IMR-90 (cell line): ENCODE measurements around the gene TUB. TPM values are rescaled to one million over a fixed set of nuclear protein-coding genes. Genes with fewer than 3 reads are reported as not detected.

Experiments used
- ATAC-seq: fragments of 200-7000 bp; cut with Tn5 transposase; 2 replicates; pipeline ENCODE4 v1.9.1; 2020; ENCODE audit warnings: low read depth, mild to moderate bottlenecking, moderate library complexity
- BruUV-seq: library from RNA; stranded (reverse); fragments of 400-500 nt; replicated peaks from 2 replicates; lab custom pipeline; 2021; lab: Mats Ljungman, UMichigan
- CTCF ChIA-PET: fragments of 300-600 bp; formaldehyde crosslinking; extraction: SDS; loops from one replicate; lab custom pipeline; 2021; ENCODE audit warnings: antibody characterized with exemption; lab: Yijun Ruan, JAX
- POLR2A ChIA-PET: fragments of 300-600 bp; sonication (Branson Sonifier 250); formaldehyde crosslinking; loops from one replicate; lab custom pipeline; 2022; ENCODE audit warnings: antibody characterized with exemption; ENCODE audit not compliant: unreplicated experiment; lab: Charles Lee
- DNase-seq: peaks from one replicate; pipeline ENCODE4 v3.0.0; 2013
- H2AFZ ChIP-seq: replicated peaks from 2 replicates; pipeline ENCODE3; 2013; ENCODE audit warnings: low read length, mild to moderate bottlenecking; ENCODE audit not compliant: poor library complexity
- H2AK5ac ChIP-seq: 2 replicates; pipeline ENCODE4 v1.6.1; 2013; ENCODE audit warnings: low read depth, low read length, inconsistent platforms
- H2AK9ac ChIP-seq: replicated peaks from 2 replicates; pipeline ENCODE3; 2013; ENCODE audit warnings: mild to moderate bottlenecking, low read depth, low read length, moderate library complexity; ENCODE audit not compliant: poor library complexity
- H2BK120ac ChIP-seq: 2 replicates; pipeline ENCODE4 v1.6.1; 2013; ENCODE audit warnings: low read depth, low read length, inconsistent platforms
- H2BK15ac ChIP-seq: 3 replicates; pipeline ENCODE4 v1.6.1; 2013; ENCODE audit warnings: low read depth, low read length, inconsistent platforms
- H2BK20ac ChIP-seq: 2 replicates; pipeline ENCODE4 v1.6.1; 2013; ENCODE audit warnings: low read depth, mild to moderate bottlenecking, inconsistent platforms, low read length, moderate library complexity
- H2BK5ac ChIP-seq: 2 replicates; pipeline ENCODE4 v1.6.1; 2013; ENCODE audit warnings: mild to moderate bottlenecking, low read depth, low read length, inconsistent platforms; ENCODE audit not compliant: poor library complexity, severe bottlenecking
- H3K14ac ChIP-seq: replicated peaks from 2 replicates; pipeline ENCODE4 v1.6.1; 2013; ENCODE audit warnings: low read depth, low read length, inconsistent platforms
- H3K18ac ChIP-seq: 2 replicates; pipeline ENCODE4 v1.6.1; 2013; ENCODE audit warnings: low read depth, low read length, control low read depth
- H3K23ac ChIP-seq: 2 replicates; pipeline ENCODE4 v1.6.1; 2013; ENCODE audit warnings: low read depth, low read length, inconsistent platforms
- H3K27ac ChIP-seq: 2 replicates; pipeline ENCODE4 v1.5.1; 2013; ENCODE audit warnings: mild to moderate bottlenecking, control low read depth, low read length; ENCODE audit not compliant: insufficient read depth
- H3K27me3 ChIP-seq: 2 replicates; pipeline ENCODE4 v1.6.1; 2013; ENCODE audit warnings: low read length; ENCODE audit not compliant: control insufficient read depth, insufficient read depth
- H3K36me3 ChIP-seq: 2 replicates; pipeline ENCODE4 v1.6.1; 2013; ENCODE audit warnings: low read length, mixed read lengths; ENCODE audit not compliant: control insufficient read depth, insufficient read depth
- H3K4ac ChIP-seq: 2 replicates; pipeline ENCODE4 v1.6.1; 2013; ENCODE audit warnings: low read depth, low read length, inconsistent platforms
- H3K4me1 ChIP-seq: 2 replicates; pipeline ENCODE4 v1.6.1; 2013; ENCODE audit warnings: low read length, mixed read lengths; ENCODE audit not compliant: control insufficient read depth, insufficient read depth
- H3K4me2 ChIP-seq: 2 replicates; pipeline ENCODE4 v1.6.1; 2013; ENCODE audit warnings: low read depth, mild to moderate bottlenecking, control low read depth, low read length, moderate library complexity
- H3K4me3 ChIP-seq: 2 replicates; pipeline ENCODE4 v1.5.1; 2013; ENCODE audit warnings: low read depth, mild to moderate bottlenecking, control low read depth, low read length, moderate library complexity; ENCODE audit not compliant: insufficient read depth
- H3K56ac ChIP-seq: 2 replicates; pipeline ENCODE4 v1.6.1; 2013; ENCODE audit warnings: low read length, inconsistent platforms; ENCODE audit not compliant: insufficient read depth; ENCODE audit errors: extremely low read depth
- H3K79me1 ChIP-seq, 2 experiments: 2 replicates each; pipeline ENCODE4 v1.6.1; 2013; ENCODE audit warnings: low read length in 2 of 2, inconsistent platforms in 1 of 2, low read depth in 1 of 2
- H3K9ac ChIP-seq: 2 replicates; pipeline ENCODE4 v1.6.1; 2013; ENCODE audit warnings: low read depth, low read length, control low read depth
- H3K9me1 ChIP-seq: 2 replicates; pipeline ENCODE4 v1.6.1; 2013; ENCODE audit warnings: low read length, inconsistent platforms; ENCODE audit not compliant: insufficient read depth
- H3K9me3 ChIP-seq: 2 replicates; pipeline ENCODE4 v1.6.1; 2013; ENCODE audit warnings: low read length; ENCODE audit not compliant: control insufficient read depth, insufficient read depth
- H4K20me1 ChIP-seq: 2 replicates; pipeline ENCODE4 v1.6.1; 2013; ENCODE audit warnings: low read length, inconsistent platforms; ENCODE audit not compliant: insufficient read depth
- H4K5ac ChIP-seq: 2 replicates; pipeline ENCODE4 v1.6.1; 2013; ENCODE audit warnings: mild to moderate bottlenecking, low read depth, low read length, control low read depth
- H4K8ac ChIP-seq, 2 experiments: 2 replicates each; pipeline ENCODE4 v1.6.1; 2013; ENCODE audit warnings: low read depth in 2 of 2, low read length in 2 of 2, control low read depth in 1 of 2, inconsistent platforms in 1 of 2
- H4K91ac ChIP-seq: 2 replicates; pipeline ENCODE4 v1.6.1; 2013; ENCODE audit warnings: low read depth, low read length, inconsistent platforms; ENCODE audit not compliant: insufficient read depth
- CHD1 ChIP-seq: IDR thresholded peaks from 2 replicates; pipeline ENCODE4 v1.6.1; 2012; ENCODE audit warnings: low read depth, low read length, improper control_type of control experiment
- MAZ ChIP-seq: IDR thresholded peaks from 2 replicates; pipeline ENCODE4 v1.6.1; 2012; ENCODE audit warnings: low read depth, mild to moderate bottlenecking, low read length, improper control_type of control experiment, moderate library complexity, borderline replicate concordance
- MXI1 ChIP-seq: IDR thresholded peaks from 2 replicates; pipeline ENCODE4 v1.6.1; 2012; ENCODE audit warnings: low read depth, mild to moderate bottlenecking, low read length, moderate library complexity, borderline replicate concordance
- NFE2L2 ChIP-seq: fragments of 150-350 bp; IDR thresholded peaks from 2 replicates; pipeline ENCODE4 v1.6.1; 2016; ENCODE audit warnings: low read depth, mild to moderate bottlenecking, low read length
- POLR2A ChIP-seq: IDR thresholded peaks from 2 replicates; pipeline ENCODE4 v1.6.1; 2012; ENCODE audit warnings: mild to moderate bottlenecking, low read depth, low read length
- SMC3 ChIP-seq: fragments of 150-350 bp; IDR thresholded peaks from 2 replicates; pipeline ENCODE4 v1.6.1; 2016; ENCODE audit warnings: low read depth, mild to moderate bottlenecking, antibody characterized with exemption, low read length, moderate library complexity
- WGBS, 2 experiments: methylation state at CpG; one replicate each; pipeline versions ENCODE4 v1.1.5 to v1.1.7; 2013; ENCODE audit warnings: missing lambda C conversion rate in 2 of 2; ENCODE audit not compliant: insufficient read length in 1 of 2; ENCODE audit errors: extremely low coverage in 2 of 2; 5-methylcytosine and 5-hydroxymethylcytosine counted together
- dilution Hi-C: fragments of 300-500 bp; cut with HindIII; formaldehyde crosslinking; loops from one replicate; pipeline ENCODE4 v1.14.3; 2018; ENCODE audit warnings: low sequenced_read_pairs; ENCODE audit not compliant: unreplicated experiment
- in situ Hi-C: fragments of 300-500 bp; cut with MboI; formaldehyde crosslinking; loops from 3 replicates; pipeline ENCODE4 v1.14.3; 2019; ENCODE audit warnings: low sequenced_read_pairs, inconsistent platforms, mixed read lengths
- intact Hi-C: fragments of 100-400 bp; cut with micrococcal nuclease; formaldehyde crosslinking; loops from 2 replicates; pipeline ENCODE4 v1.10.0; 2022
- polyA plus RNA-seq, 3 experiments: library from polyadenylated mRNA; depleted of rRNA; stranded (reverse); fragments of >200 nt; gene quantifications; 2 replicates each; pipeline ENCODE4 v1.2.3, GENCODE V29; 2012; ENCODE audit warnings: low replicate concordance in 1 of 3
- total RNA-seq: library from RNA; depleted of rRNA; stranded (reverse); fragments of >200 nt; gene quantifications from 2 replicates; pipeline ENCODE4 v1.2.3, GENCODE V29; 2012
- TF ChIP-seq, protein P1 (sequence below): conservative IDR thresholded peaks from 2 replicates; pipeline ENCODE4 v1.5.1; 2012; ENCODE audit warnings: mild to moderate bottlenecking, low read depth, low read length, improper control_type of control experiment
- TF ChIP-seq, protein P2 (sequence below): fragments of 150-350 bp; IDR thresholded peaks from 2 replicates; pipeline ENCODE4 v1.6.1; 2016; ENCODE audit warnings: low read depth, mild to moderate bottlenecking, low read length, moderate library complexity, borderline replicate concordance
- TF ChIP-seq, protein P3 (sequence below): fragments of 150-350 bp; IDR thresholded peaks from 2 replicates; pipeline ENCODE4 v1.6.1; 2017; ENCODE audit warnings: mild to moderate bottlenecking, antibody characterized with exemption, low read length, low read depth

The TUB gene
- total and polyA plus RNA-seq, 2 of the 4 experiments (the other 2 are of a cell fraction) = 11.8 to 12.9 TPM

DNA sequence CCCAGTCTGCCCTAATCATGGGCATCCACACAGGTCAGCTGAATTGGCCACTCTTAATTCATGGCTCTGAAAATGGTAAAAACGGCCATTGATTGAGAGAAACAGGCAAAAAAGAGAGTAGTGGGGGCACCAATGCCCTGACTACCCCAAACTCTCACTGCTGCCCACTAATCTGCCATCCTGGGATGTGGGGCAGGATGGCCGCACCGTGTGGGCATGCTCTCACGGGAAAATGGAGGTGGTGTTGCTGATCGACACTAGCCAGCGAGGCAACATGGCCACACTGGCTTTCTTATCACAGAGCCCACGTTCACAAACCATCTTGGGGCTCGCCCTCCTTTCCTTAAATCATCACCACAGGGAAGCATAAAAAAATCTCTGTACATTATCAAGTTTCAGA, 11.2 kb upstream of the TUB start:
- DNase-seq (no peak), ATAC-seq (no peak)
- Histone ChIP-seq H3K36me3 (no peaks in the 10 kb centered on the region), H2BK15ac (peak overlapping the region; percentile 58; the same call in 1 of the 3 replicates), H2BK120ac (peak overlapping the region; percentile 64), H2AK9ac (peak overlapping the region; percentile 79), H3K14ac (peak overlapping the region; percentile 72; the same call in 1 of the 2 replicates), H2BK5ac (no peak overlapping the region), H4K8ac (no peak overlapping the region), H3K18ac (peak overlapping the region; percentile 28; the same call in 1 of the 2 replicates), H4K91ac (no peak overlapping the region), H2BK20ac (no peak overlapping the region), H2AK5ac (peak overlapping the region; percentile 82), H3K9ac (no peak overlapping the region), H2AFZ (peak overlapping the region; percentile 74), H3K9me3 (no peaks in the 10 kb centered on the region), H3K27me3 (peaks cover 12% of the 10 kb centered on the region; the same call in 1 of the 2 replicates), H3K56ac (no peak overlapping the region), H4K20me1 (peaks cover 6% of the 10 kb centered on the region), H3K23ac (0 out of 2 replicates have a peak overlapping the region, but pooled peaks have one; percentile 33), H3K4me2 (no peak overlapping the region), H4K5ac (no peak overlapping the region), H3K79me1 (no peaks in the 10 kb centered on the region), H3K4ac (peak overlapping the region; percentile 86), H3K4me1 (peaks cover 12% of the 10 kb centered on the region), H3K9me1 (peaks cover 10% of the 10 kb centered on the region), H3K4me3 (no peak overlapping the region), H3K27ac (no peak overlapping the region)
- TF ChIP-seq NFE2L2 (no peak), POLR2A (no peak), MAZ (no peak), CHD1 (no peak), SMC3 (no peak), MXI1 (no peak)
- TF ChIP-seq, protein P1, sequence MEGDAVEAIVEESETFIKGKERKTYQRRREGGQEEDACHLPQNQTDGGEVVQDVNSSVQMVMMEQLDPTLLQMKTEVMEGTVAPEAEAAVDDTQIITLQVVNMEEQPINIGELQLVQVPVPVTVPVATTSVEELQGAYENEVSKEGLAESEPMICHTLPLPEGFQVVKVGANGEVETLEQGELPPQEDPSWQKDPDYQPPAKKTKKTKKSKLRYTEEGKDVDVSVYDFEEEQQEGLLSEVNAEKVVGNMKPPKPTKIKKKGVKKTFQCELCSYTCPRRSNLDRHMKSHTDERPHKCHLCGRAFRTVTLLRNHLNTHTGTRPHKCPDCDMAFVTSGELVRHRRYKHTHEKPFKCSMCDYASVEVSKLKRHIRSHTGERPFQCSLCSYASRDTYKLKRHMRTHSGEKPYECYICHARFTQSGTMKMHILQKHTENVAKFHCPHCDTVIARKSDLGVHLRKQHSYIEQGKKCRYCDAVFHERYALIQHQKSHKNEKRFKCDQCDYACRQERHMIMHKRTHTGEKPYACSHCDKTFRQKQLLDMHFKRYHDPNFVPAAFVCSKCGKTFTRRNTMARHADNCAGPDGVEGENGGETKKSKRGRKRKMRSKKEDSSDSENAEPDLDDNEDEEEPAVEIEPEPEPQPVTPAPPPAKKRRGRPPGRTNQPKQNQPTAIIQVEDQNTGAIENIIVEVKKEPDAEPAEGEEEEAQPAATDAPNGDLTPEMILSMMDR = no peak
- TF ChIP-seq, protein P2, sequence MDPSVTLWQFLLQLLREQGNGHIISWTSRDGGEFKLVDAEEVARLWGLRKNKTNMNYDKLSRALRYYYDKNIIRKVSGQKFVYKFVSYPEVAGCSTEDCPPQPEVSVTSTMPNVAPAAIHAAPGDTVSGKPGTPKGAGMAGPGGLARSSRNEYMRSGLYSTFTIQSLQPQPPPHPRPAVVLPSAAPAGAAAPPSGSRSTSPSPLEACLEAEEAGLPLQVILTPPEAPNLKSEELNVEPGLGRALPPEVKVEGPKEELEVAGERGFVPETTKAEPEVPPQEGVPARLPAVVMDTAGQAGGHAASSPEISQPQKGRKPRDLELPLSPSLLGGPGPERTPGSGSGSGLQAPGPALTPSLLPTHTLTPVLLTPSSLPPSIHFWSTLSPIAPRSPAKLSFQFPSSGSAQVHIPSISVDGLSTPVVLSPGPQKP = no peak
- TF ChIP-seq, protein P3, sequence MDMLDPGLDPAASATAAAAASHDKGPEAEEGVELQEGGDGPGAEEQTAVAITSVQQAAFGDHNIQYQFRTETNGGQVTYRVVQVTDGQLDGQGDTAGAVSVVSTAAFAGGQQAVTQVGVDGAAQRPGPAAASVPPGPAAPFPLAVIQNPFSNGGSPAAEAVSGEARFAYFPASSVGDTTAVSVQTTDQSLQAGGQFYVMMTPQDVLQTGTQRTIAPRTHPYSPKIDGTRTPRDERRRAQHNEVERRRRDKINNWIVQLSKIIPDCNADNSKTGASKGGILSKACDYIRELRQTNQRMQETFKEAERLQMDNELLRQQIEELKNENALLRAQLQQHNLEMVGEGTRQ = no peak
- WGBS, 2 experiments = 95% methylated on average over 4 of the region's 8 CpGs; no CpG with 5 or more reads in 1 of the 2 experiments
- dilution Hi-C loops = no loop called here
- intact Hi-C loops = loop anchor here (1.0 kb wide), 2 partner anchors 36 to 63 kb away; no protein-coding TSS in a partner anchor
- in situ Hi-C loops = no loop called here
- ChIA-PET CTCF (interaction anchor here (0.9 kb wide), 1 partner anchor 21 kb away, joined by 4 read pairs; no protein-coding TSS in a partner anchor), POLR2A (no interaction called here)
- BruUV-seq = no TSS peak
